HG03097 (cell line): ENCODE data around the gene STARD5.
"Not testable (repeated sequence)": the region's sequence is repeated elsewhere in the genome, so short reads cannot be mapped to it uniquely, and the experiment has no call there.

Experiments used
- ATAC-seq: cut with Tn5 transposase; IDR thresholded peaks from one replicate; pipeline ENCODE4 v1.9.1; 2021; ENCODE audit not compliant: unreplicated experiment, low FRiP score

STARD5 gene, protein sequence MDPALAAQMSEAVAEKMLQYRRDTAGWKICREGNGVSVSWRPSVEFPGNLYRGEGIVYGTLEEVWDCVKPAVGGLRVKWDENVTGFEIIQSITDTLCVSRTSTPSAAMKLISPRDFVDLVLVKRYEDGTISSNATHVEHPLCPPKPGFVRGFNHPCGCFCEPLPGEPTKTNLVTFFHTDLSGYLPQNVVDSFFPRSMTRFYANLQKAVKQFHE

DNA sequence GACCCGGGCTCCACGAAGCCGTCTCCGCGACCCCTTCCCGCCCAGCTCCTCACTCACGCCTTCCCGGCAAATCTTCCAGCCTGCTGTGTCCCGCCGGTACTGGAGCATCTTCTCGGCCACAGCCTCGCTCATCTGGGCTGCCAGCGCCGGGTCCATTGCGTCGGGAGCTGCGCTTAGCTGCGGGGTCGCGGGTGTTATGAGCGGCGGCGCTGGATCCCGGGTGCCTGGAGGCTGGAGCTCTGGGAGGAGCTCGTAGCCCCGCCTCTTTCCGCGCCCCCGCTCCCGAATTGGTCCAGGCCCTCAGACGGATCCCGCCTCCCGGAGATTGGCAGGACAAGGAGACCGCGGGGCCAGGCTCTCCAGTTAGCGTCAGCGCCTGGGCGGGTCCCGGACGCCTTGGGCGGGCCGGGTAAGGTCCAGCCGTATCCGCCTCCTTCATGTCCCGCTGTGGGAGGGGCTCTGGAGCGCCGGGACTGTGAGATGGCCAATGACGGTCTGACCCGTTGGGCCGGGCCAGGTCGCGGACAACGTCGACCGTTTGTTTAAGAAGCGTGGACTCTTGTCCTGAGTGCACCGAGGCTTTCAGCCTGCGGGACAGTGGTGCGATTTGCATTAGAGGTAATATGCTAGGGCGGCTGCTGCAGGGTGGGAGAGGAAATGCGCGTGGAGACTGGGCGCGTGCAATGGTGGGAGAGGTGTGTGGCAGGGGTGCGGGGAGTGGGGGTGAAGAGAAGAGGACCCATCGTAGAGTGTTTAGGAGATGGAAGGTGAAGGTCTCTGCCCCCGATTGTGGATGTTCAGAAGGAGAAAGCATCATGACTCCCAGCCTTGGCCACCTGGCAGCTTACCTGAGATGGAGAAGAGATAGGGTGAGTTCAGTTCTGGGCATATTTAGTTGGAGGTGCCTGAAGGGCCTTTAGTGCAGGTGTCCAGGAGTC is at the start of gene STARD5:
TSS of gene STARD5 (minus strand) at position 198 of the 938 bp plus-strand sequence. CDS start at position 156, 42 bp downstream.
- peak; percentile 100 for ATAC-seq

DNA sequence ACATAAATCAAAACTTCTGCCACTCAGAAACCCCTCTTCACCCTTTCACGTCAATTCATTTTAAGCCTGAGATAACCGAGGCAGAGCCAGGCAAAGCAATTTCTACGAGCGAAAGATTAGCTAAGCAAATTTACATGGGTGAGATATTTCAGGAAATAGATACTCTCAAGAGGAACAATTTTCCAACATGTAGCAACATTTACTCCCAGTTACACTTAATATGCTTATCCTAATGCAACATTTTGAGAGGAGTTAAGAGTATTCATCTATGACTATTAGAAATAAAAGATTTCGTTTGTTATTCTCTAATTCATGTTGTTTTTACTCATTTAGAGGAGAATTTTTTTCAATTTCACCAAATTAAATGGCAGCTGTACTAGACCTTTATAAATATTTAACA is 49.2 kb upstream of the STARD5 start:
- no peak for ATAC-seq

DNA sequence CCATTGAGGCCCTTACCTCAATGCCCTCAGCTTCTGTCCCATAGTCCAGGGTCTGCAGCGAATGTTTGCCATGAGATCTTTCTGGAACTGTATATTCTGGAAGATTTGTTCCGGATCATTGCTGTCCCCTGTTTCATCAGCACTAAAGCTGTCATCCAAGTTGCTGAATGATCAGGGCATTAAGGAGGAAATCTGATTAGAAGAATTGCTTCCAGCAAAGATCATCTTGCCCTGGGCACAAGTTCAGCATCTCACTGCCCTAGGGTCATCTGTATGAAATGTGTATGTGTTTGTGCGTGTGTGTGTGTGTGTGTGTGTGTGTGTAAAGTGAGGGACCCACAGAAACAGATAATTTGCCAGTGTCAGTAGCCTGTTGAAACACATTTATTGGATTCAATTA is 48.6 kb upstream of the STARD5 start:
- no peak for ATAC-seq

DNA sequence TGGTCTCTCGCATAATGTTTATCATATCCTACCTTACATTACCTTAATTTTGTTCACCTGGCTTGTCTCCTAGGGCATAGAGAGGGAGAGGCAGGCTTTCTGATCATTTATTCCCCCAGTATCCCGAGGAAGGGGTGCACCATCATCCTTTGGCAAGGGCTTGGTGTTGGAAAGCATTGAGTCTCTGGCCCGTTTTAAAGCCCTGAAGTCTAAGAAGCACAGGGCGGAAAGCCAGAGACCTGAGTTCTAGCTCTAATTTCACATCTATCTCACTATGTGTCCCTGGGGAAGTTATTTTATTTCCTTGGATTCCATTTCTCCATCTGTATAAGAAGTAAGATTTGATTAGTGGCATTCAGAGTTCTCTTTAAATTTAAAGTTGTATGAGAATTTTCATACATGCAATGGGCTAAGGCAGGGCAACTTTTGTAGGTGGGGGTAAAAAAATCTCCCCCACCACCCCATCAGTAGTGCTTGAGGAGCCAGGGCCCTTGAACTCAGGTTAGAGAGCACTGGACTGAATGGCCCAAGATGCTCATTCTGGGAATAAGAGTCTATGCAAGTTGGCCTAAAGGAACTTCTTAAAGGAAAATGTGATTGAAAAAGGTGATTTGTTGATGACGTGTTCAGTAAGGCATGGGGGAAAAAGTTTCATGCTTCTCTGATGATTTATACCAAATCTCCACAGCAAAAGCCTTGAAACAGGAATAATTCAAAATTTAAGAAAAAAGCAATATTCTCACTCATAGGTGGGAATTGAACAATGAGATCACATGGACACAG is 40.0 kb upstream of the STARD5 start:
- ATAC-seq, result no peak

DNA sequence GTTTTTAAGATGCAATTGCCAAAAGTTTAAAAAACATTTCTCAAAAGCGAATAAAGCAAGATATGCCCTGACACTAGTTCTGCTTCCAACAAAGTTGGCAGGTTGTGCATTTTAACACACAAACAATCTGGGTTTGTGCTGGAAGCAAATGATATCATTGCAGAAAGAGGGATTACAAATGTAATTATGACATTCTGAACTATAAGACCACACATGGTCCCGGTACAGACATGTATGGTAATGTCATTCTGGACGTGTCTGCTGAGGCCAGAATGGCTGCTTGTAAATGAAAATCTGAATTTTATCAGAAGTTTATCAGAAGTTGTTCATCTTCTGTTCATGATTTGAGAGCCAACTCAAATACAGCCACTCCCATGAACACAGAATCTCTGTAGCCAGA is 39.3 kb upstream of the STARD5 start:
- ATAC-seq, result no peak

DNA sequence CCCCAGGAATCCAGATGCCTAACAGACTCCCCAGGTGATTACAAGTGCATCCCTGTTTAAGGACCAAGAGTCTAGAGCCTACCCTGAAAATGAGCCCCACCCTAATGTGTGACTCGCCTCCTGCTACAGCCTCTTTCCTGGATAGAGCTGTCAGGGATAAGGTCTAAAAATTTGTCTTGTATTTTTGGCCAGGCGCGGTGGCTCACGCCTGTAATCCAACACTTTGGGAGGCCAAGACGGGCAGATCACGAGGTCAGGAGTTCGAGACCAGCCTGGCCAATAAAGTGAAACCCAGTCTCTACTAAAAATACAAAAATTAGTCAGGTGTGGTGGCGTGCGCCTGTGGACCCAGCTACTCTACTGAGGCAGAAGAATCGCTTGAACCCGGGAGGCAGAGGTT is 38.8 kb upstream of the STARD5 start:
- no peak for ATAC-seq

DNA sequence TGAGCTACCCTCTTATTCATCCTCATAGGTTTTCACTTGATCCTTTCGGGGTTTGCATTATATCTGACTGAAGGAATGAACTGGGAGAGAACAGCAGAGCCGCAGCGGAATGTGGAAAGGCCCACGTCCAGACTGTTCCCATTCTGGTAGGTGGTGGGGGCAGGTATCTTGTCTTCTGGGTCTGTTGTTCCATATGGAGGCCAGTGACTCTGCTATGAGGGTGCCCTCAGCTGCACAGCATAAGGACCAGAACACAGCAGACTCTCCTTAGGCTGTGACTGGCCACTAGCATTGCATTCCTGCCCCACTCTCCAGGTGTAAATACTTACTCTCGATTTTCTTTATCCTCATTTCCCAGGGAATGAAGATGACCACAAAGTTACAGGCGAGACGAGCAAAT is 38.0 kb upstream of the STARD5 start:
- ATAC-seq, result no peak

DNA sequence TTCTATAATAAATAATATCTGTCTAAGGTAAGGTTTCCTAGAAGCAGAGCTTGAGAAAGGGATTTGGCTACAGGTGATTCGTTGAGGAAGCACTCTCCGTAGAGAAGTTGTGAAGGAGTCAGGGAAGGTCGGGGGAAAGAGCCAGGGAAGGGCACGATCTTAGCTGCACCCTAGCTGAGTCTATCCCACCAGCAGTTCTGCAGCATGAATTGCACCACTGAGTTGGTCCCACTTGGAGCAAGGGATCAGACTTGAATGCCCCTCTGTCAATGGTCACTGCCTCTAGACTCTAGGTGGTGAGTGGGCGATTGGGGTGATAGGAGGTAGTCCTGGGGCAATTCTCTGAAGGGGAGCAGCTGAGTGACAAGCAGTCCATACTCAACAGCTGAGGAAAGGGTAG is 36.5 kb upstream of the STARD5 start:
- ATAC-seq, result no peak

DNA sequence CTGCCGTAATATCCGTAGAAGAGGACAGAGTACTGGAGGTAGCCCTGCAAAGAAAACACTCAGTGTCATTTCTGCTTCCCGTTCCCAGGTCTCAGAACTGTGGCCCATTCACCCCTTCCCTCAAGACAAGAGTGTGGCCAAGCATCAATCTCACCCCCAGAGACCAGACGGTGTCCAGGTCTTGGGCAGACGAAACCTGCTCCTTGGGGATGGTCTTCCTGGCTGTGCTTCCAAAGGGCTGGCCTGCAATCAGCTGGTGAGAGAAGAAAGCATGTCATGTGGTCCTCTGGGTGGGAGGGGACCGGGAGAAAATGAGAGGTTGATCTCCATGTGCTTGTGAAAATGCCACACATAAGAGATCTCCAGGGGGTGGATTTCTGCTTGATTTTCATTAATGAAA is 34.3 kb upstream of the STARD5 start:
- no peak for ATAC-seq

DNA sequence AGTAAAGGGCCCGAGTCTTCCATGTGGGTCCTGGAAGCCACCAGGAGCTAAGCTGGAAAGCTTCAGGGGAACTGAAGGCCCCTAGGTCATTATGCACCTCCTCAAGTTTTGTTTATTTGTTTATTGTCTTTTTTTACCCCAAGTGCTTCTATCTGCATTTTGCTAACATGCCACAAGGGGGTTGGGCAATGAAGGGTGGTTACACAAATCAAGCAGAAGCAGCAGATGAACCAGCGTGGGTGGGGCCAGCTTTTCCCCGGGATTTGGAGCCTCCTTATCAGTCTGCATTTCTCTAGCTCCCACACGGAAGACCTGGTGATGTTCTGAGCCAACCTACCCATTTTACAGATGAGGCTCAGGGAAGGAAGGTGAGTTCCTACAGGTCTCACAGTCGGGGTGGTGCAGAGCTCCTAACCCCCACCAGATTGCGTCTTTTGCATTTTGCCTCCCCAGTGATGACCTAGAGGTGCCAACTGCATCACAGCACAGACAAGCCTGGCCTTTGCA is 33.3 kb upstream of the STARD5 start:
- ATAC-seq, result no peak

DNA sequence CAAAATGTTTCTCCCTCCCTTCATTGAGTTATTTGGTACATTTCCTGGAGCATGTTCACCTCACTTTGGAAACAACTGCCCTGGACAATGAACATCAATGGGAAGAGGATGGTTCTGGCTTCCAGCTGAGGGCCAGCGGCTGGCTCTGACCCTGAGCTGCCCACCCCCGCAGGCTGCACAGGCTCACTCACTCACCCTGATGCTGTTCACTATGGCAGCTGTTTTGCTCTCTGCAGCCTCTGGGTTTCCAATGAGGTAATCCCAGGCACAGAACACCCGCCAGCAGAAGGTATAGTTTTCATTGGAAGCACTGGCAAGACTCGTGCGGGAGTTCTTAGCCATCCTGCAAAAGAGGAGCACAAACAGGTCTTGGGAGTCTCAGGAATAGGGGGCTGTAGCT is 32.3 kb upstream of the STARD5 start:
- no peak for ATAC-seq

DNA sequence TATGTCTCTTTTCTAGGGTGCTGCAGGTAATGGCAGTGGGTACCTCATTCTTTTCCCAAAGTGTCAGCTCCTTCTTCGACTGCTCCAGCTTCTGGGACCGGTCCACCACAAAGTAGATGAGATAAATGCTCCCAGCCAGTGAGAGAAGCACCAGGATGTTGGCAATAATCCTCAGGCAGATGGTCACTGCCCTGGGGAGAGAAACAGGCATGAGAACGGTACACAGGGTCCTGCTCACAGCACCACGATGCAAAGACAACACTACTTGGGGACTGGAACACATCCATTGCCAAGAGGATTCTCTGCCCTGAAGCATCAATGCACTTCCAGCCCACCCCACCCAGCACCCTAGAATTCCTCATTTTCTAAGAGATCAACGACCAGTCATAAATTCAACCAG is 27.7 kb upstream of the STARD5 start:
- ATAC-seq, result no peak

DNA sequence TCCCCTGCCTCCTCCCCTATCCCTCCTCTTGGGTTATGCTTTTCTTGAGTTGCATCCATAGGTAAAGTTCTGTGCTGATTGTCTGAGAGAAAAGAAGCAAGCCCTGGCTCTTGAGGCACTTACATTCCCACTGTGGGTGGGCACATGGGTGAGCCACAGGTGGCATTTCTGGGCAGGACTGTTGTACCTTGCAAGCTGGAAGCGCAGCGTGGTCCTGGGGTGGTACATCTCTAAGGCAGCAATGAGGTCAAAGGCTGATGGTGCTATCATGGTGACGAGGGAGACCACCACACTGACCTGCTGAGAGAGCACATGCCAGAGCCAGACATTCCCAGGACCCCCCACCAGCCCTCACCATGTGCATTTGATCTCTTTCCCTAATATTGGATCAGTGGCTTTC is 25.3 kb upstream of the STARD5 start:
- no peak for ATAC-seq

DNA sequence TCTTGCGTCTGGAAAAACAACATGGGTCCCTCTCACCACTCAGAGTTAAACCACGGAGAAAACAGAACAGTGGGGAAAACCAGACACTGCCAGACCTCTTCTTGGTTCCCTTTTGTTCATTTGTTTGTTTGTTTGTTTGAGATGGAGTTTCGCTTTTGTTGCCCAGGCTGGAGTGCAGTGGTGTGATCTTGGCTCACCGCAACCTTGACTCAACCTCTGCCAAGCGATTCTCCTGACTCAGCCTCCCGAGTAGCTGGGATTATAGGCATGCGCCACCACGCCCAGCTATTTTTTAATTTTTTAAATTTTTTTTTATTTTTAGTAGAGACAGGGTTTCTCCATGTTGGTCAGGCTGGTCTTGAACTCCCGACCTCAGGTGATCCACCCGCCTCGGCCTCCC is 24.8 kb upstream of the STARD5 start:
- ATAC-seq, result not testable (repeated sequence)

DNA sequence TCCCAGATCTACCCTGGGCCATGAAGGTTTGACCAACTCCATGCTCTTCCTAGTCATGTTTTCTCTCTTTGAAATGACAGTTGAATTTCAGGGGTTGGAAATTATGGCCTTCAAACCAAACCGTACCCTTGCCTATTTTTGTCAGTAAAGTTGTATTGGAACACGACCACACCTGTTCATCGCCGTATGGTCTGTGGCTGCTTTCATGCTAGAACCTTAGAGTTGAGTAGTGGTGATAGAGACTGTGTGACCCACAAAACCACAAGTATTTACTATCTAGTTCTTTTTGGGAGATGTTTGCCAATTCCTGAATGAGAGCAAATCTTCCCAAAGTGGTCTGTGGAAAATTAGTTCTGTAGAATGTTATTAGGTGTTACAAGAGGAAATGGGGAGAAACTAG is 24.0 kb upstream of the STARD5 start:
- ATAC-seq, result no peak

DNA sequence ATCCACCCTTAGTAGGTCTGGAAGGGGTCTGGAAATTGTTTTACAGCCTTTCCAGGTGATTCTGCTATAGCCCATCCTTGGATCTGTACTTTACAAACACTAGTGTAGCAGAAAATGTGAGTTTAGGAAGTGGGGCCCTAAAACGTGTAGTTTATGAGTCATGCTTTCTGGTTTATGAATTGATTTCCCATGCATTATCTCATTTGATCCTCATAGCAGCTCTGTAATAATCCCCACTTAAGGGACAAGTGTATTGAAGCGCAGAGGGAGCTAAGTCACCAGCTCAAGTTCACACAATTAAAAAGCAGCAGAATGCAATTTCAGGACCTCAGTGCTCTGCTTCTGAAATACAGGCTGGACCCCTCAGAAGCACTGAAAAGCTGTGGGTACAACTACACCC is 22.7 kb upstream of the STARD5 start:
- no peak for ATAC-seq

DNA sequence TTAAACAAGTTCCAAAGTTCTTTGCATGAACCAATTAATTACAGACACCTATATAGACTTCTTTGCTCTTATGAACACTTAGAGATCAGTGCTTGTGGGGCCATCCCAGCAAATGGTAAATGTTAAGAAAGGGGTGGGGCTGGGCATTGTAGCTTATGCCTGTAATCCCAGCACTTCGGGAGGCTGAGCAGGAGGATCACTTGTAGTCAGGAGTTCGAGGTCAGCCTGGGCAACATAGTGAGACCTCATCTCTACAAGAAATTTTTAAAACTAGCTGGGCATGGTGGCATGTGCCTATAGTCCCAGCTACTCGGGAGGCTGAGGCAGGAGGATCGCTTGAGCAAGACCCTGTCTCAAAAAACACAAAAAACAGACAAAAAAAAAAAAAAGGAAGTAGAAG is 19.4 kb upstream of the STARD5 start:
- no peak for ATAC-seq

DNA sequence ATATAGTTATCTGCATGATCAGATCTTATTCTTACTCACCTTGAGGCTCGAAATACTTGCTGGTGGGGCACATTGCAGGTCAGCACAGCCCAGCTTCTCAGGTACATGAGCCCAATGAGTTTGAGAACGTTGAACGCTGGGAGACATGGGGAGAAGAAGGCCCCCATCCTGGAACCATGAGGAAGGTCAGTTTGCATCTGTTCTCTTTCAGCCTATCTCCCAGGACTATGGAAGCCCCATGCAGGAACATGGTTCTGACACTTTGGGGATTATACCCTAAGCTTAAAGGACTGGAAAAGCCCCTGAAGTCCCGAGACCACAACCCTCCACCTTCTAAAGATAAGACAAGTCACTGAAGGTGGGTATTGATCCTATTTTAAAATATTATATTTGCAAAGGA is 17.4 kb upstream of the STARD5 start:
- ATAC-seq, result no peak

DNA sequence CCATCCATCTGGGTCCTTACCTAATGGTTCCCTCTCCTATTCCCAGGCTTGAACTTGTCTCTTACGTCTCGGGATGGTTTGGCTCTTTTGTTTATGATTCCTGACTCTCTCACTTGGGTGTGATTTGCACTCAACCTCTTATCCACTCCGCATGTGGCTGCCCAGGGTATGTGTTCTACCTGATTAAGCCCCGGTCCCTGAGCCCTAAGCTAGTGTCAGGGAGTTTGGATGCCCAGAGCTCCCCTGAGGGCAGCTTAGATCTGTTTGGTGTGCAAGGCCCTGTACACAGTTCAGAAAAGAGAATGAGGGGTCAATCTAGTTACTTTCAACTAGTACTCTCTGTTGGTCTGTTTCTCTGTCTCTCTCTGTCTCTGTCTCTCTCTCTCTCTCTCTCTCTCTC is 15.9 kb upstream of the STARD5 start:
- no peak for ATAC-seq

DNA sequence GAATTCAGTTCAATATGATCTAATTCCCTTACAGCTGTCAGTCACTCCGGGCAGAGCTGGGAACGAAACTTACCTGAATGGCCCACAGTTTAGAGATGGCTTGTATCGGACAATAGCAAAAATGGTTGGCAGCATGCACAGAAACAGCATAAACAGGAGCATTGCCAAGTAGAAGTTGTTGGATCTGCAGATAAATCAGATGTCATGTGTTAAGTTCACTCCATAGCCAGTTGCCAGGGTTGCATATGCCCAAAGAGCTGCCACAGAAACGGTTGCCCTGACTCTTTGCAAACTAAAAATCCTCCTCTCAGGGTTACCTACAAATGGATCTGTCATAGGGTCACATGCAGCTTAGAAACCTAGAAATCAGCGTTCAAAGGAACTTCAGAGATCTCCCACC is 15.4 kb upstream of the STARD5 start:
- ATAC-seq, result no peak
